Endothelial cell of umbilical vein (primary cell): Measurements from ENCODE around the gene SLC25A21. TPM values are rescaled to one million over a fixed set of nuclear protein-coding genes. Genes with fewer than 3 reads are reported as not detected.

Source experiments
- BruUV-seq: library from RNA; stranded (reverse); fragments of 400-500 nt; replicated peaks from 2 replicates; lab custom pipeline; 2021; lab: Mats Ljungman, UMichigan
- CTCF ChIA-PET: fragments of 300-600, 350-600 bp; sonication (Branson Sonifier 250); formaldehyde crosslinking; loops from one replicate; lab custom pipeline; 2021; ENCODE audit warnings: antibody characterized with exemption, inconsistent platforms; lab: Charles Lee
- POLR2A ChIA-PET: fragments of 300-600, 350-600 bp; sonication (Branson Sonifier 250); formaldehyde crosslinking; loops from one replicate; lab custom pipeline; 2021; ENCODE audit warnings: antibody characterized with exemption, inconsistent platforms; lab: Charles Lee
- DNase-seq: peaks from one replicate; pipeline ENCODE4 v3.0.0-alpha.2; 2011; ENCODE audit warnings: low read depth, low spot score
- FAIRE-seq: peaks from 2 replicates; lab custom pipeline; 2011; peaks lifted over from hg19 to GRCh38; lab: Jason Lieb, UNC
- H2AFZ ChIP-seq: 2 replicates; pipeline ENCODE4 v1.6.0; 2012; ENCODE audit warnings: low read depth, low read length, control low read depth, inconsistent platforms
- H3K27ac ChIP-seq: 2 replicates; pipeline ENCODE4 v1.5.1; 2011; ENCODE audit warnings: low read depth, mild to moderate bottlenecking, control low read depth, low read length, moderate library complexity; ENCODE audit not compliant: insufficient read depth
- H3K27me3 ChIP-seq, 2 experiments: 2 replicates each; pipeline versions ENCODE4 v1.6.0 to v1.6.1; 2011; ENCODE audit warnings: low read length in 2 of 2, mixed read lengths in 1 of 2; ENCODE audit not compliant: control insufficient read depth in 2 of 2, insufficient read depth in 2 of 2
- H3K36me3 ChIP-seq, 2 experiments: 2 replicates in 1 of 2; 3 replicates in 1 of 2; pipeline ENCODE4 v1.5.1; 2011; ENCODE audit warnings: low read length in 2 of 2, mild to moderate bottlenecking in 1 of 2, moderate library complexity in 1 of 2; ENCODE audit not compliant: control insufficient read depth in 2 of 2, insufficient read depth in 2 of 2; ENCODE audit errors: extremely low read depth in 1 of 2
- H3K4me1 ChIP-seq: 3 replicates; pipeline ENCODE4 v1.5.1; 2011; ENCODE audit warnings: mild to moderate bottlenecking, low read length; ENCODE audit not compliant: control insufficient read depth, insufficient read depth; ENCODE audit errors: extremely low read depth
- H3K4me2 ChIP-seq: 2 replicates; pipeline ENCODE4 v1.6.1; 2011; ENCODE audit warnings: low read length, control low read depth, mixed read lengths; ENCODE audit not compliant: insufficient read depth
- H3K4me3 ChIP-seq, 3 experiments: fragments of 200-600 bp in 1 of 3; sonication (generic), shearing (Covaris generic) in 1 of 3; replicated peaks in 1 of 3; 2 replicates each; pipeline ENCODE4 v1.5.1; 2011 to 2016; ENCODE audit warnings: control low read depth in 3 of 3, low read length in 3 of 3, mild to moderate bottlenecking in 2 of 3, inconsistent platforms in 1 of 3, low read depth in 1 of 3, moderate library complexity in 1 of 3; ENCODE audit not compliant: insufficient read depth in 1 of 3
- H3K79me2 ChIP-seq: 2 replicates; pipeline ENCODE4 v1.6.0; 2012; ENCODE audit warnings: low read length, inconsistent platforms; ENCODE audit not compliant: control insufficient read depth, insufficient read depth
- H3K9ac ChIP-seq: replicated peaks from 2 replicates; pipeline ENCODE3; 2011; ENCODE audit warnings: low read length, control low read depth; ENCODE audit not compliant: insufficient read depth; ENCODE audit errors: extremely low read depth
- H3K9me1 ChIP-seq: replicated peaks from 3 replicates; pipeline ENCODE4 v1.6.0; 2011; ENCODE audit warnings: mild to moderate bottlenecking, low read length; ENCODE audit not compliant: control insufficient read depth, insufficient read depth; ENCODE audit errors: extremely low read depth
- H3K9me3 ChIP-seq: replicated peaks from 2 replicates; pipeline ENCODE4 v1.5.1; 2012; ENCODE audit warnings: low read length, inconsistent platforms; ENCODE audit not compliant: control insufficient read depth, insufficient read depth
- H4K20me1 ChIP-seq: replicated peaks from 2 replicates; pipeline ENCODE3; 2011; ENCODE audit warnings: mild to moderate bottlenecking, low read length; ENCODE audit not compliant: control insufficient read depth, insufficient read depth; ENCODE audit errors: extremely low read depth
- EZH2 ChIP-seq: IDR thresholded peaks from 2 replicates; pipeline ENCODE4 v1.6.1; 2012; ENCODE audit warnings: borderline replicate concordance, low read depth, mild to moderate bottlenecking, moderate library complexity, low read length, inconsistent platforms; ENCODE audit not compliant: severe bottlenecking
- FOS ChIP-seq: IDR thresholded peaks from 2 replicates; pipeline ENCODE4 v1.6.1; 2011; ENCODE audit warnings: mild to moderate bottlenecking, low read length, moderate library complexity, borderline replicate concordance; ENCODE audit not compliant: insufficient read depth
- GATA2 ChIP-seq: IDR thresholded peaks from 2 replicates; pipeline ENCODE4 v1.7.0; 2011; ENCODE audit warnings: low read depth, mild to moderate bottlenecking, moderate library complexity, mixed read lengths, low read length; ENCODE audit not compliant: insufficient read length, insufficient read depth
- JUN ChIP-seq: IDR thresholded peaks from 2 replicates; pipeline ENCODE4 v1.6.1; 2011; ENCODE audit warnings: borderline replicate concordance, low read depth; ENCODE audit not compliant: insufficient read length, insufficient read depth
- MAX ChIP-seq: IDR thresholded peaks from 2 replicates; pipeline ENCODE4 v1.6.1; 2011; ENCODE audit not compliant: insufficient read depth, insufficient read length
- MYC ChIP-seq: IDR thresholded peaks from one replicate; pipeline ENCODE4 v1.6.1; 2011; ENCODE audit warnings: mild to moderate bottlenecking, low read depth, low read length
- POLR2A ChIP-seq: IDR thresholded peaks from 2 replicates; pipeline ENCODE4 v1.6.1; 2012; ENCODE audit warnings: low read depth, mild to moderate bottlenecking, control low read depth, low read length
- POLR2AphosphoS5 ChIP-seq: IDR thresholded peaks from 2 replicates; pipeline ENCODE4 v1.6.1; 2012; ENCODE audit warnings: low read depth, mild to moderate bottlenecking, control low read depth, low read length, moderate library complexity; ENCODE audit not compliant: insufficient read depth
- dilution Hi-C: fragments of 300-500 bp; cut with MboI; formaldehyde crosslinking; loops from one replicate; pipeline ENCODE4 v1.15.0; 2019; ENCODE audit warnings: low sequenced_read_pairs; ENCODE audit not compliant: extremely low pct_ligation_motif_present
- intact Hi-C: fragments of 100-400 bp; cut with micrococcal nuclease; formaldehyde crosslinking; loops from one replicate; pipeline ENCODE4 v1.10.0; 2022
- polyA plus RNA-seq, 4 experiments: library from polyadenylated mRNA; depleted of rRNA in 3 of 4; stranded (reverse) in 3 of 4; unstranded in 1 of 4; fragments of >200 nt; gene quantifications; 2 replicates each; pipeline versions ENCODE4 v1.2.1 to v1.2.3, GENCODE V29; 2011 to 2012; ENCODE audit warnings: missing spikeins in 1 of 4
- total RNA-seq: library from RNA; stranded (reverse); gene quantifications from 2 replicates; pipeline ENCODE4 v1.2.3, GENCODE V29; 2021
- TF ChIP-seq, protein P1 (sequence below), 2 donors: IDR thresholded peaks; 1 replicate in 1 of 2; 2 replicates in 1 of 2; pipeline ENCODE4 v1.5.1; 2011; ENCODE audit warnings: low read length in 2 of 2, mild to moderate bottlenecking in 2 of 2, moderate library complexity in 2 of 2, control low read depth in 1 of 2, inconsistent platforms in 1 of 2, low read depth in 1 of 2; ENCODE audit not compliant: insufficient read depth in 1 of 2; ENCODE audit errors: extremely low read depth in 1 of 2

The SLC25A21 gene
- total and polyA plus RNA-seq, 2 donors (not counting 3 experiments of a cell fraction or from before 2014, with no cell fraction given) = 0.98 to 1.4 TPM

DNA sequence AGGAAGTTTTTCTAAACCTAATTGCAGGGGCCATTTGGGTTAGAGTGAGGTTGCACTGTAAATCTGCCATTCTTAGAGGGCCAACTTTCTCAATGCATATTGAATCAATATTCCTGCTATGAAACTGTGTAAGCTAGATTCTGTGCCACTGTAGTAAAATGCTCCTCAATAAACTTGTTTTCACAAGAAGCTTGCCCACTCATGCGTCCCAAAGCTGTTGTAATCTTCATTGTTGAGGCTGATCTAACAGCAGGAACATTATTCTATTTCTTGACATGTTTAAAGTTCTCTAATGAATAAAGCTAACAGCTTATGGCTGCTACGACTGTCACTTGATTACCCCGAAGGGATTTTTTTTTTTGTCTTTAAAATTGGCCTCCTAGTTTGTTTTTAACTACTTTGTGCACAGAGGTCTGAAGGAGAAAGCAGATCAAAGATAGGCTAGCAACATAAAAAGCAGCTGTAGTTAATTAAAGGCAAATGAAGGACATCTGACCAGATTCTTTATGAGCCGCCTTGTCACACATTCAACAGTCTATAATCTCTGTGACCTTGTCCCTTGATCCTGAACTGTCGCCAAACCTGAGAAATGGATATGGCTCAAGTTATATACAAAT lies 267.0 kb downstream of the SLC25A21 start:
- Histone ChIP-seq H3K79me2 (no peaks in the 10 kb centered on the region), H3K9ac (no peak overlapping the region), H4K20me1 (no peaks in the 10 kb centered on the region), H3K9me3 (no peaks in the 10 kb centered on the region), H3K4me1 (no peaks in the 10 kb centered on the region), H3K27ac (no peak overlapping the region), H3K4me2 (no peak overlapping the region), H3K9me1 (no peaks in the 10 kb centered on the region), H2AFZ (no peak overlapping the region), H3K27me3 (peaks cover 0 to 1% of the 10 kb centered on the region in 2 experiments), H3K36me3 (no peaks in the 10 kb centered on the region), H3K4me3 (no peak overlapping the region)
- POLR2A ChIA-PET = no interaction called here
- dilution Hi-C loops (no loop called here), intact Hi-C loops (no loop called here)
- TF ChIP-seq POLR2AphosphoS5 (no peak), POLR2A (no peak), GATA2 (no peak), MYC (no peak), EZH2 (no peak), MAX (no peak), JUN (no peak), FOS (no peak)
- TF ChIP-seq, protein P1, sequence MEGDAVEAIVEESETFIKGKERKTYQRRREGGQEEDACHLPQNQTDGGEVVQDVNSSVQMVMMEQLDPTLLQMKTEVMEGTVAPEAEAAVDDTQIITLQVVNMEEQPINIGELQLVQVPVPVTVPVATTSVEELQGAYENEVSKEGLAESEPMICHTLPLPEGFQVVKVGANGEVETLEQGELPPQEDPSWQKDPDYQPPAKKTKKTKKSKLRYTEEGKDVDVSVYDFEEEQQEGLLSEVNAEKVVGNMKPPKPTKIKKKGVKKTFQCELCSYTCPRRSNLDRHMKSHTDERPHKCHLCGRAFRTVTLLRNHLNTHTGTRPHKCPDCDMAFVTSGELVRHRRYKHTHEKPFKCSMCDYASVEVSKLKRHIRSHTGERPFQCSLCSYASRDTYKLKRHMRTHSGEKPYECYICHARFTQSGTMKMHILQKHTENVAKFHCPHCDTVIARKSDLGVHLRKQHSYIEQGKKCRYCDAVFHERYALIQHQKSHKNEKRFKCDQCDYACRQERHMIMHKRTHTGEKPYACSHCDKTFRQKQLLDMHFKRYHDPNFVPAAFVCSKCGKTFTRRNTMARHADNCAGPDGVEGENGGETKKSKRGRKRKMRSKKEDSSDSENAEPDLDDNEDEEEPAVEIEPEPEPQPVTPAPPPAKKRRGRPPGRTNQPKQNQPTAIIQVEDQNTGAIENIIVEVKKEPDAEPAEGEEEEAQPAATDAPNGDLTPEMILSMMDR (IDR thresholded peaks at IDR 0.05; ENCODE audit: extremely low read depth in 1 of 2, insufficient read depth in 1 of 2, low read depth in 1 of 2, low read length in 2 of 2) = no peak
- CTCF ChIA-PET = no interaction called here
- DNase-seq (no peak), FAIRE-seq (no peak)
- BruUV-seq = no TSS peak
